Activated naive CD8-positive, alpha-beta T cell treated with anti-CD3 and anti-CD28 coated beads, Interleukin-2, amount 50 U/mL, for 24 hours (primary cell): ENCODE results near the gene RTL5.

ENCODE experiments used
- ATAC-seq: fragments of 150-1000 bp; cut with Tn5 transposase; one replicate; pipeline ENCODE4 v1.10.0; 2021
- DNase-seq: peaks from one replicate; pipeline ENCODE4 v3.0.0; 2021
- H3K27ac Mint-ChIP-seq: one replicate; pipeline ENCODE4 v1.8.0; 2021; ENCODE audit warnings: mild to moderate bottlenecking, mixed read lengths
- H3K27me3 Mint-ChIP-seq: one replicate; pipeline ENCODE4 v1.8.0; 2021; ENCODE audit warnings: mixed read lengths
- H3K36me3 Mint-ChIP-seq: one replicate; pipeline ENCODE4 v1.8.0; 2021; ENCODE audit warnings: low read depth, mixed read lengths
- H3K4me1 Mint-ChIP-seq: one replicate; pipeline ENCODE4 v1.8.0; 2021; ENCODE audit warnings: mixed read lengths
- H3K4me3 Mint-ChIP-seq: one replicate; pipeline ENCODE4 v1.8.0; 2021; ENCODE audit warnings: mild to moderate bottlenecking, moderate library complexity, mixed read lengths
- H3K9me3 Mint-ChIP-seq: one replicate; pipeline ENCODE4 v1.8.0; 2021; ENCODE audit warnings: mixed read lengths

RTL5 gene

DNA sequence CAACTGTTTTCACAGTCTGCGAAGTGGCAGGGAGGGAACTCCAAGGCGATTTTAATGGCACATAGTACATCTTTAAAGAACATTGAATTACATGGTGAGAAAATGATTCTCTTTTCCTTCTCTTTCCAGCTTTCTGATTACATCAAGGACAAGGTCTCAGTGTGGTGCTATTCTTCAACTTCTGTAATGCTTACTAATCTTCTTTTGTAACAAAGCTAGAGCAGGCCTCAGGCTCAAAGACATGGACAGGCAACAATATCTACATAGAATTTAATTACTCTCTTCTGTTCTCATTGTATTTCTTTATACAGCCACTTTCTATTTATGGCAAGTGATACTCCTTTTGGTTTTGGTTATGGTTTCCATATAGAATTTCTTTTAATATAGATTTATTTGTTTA is 48.4 kb downstream of the RTL5 start:
- no peak overlapping the region for H3K4me3 Mint-ChIP-seq
- H3K9me3 Mint-ChIP-seq, result no peaks in the 10 kb centered on the region
- H3K4me1 Mint-ChIP-seq, result peaks cover 2% of the 10 kb centered on the region
- H3K36me3 Mint-ChIP-seq, result no peaks in the 10 kb centered on the region
- ATAC-seq (no peak), DNase-seq (no peak)
- no peak overlapping the region for H3K27ac Mint-ChIP-seq
- H3K27me3 Mint-ChIP-seq, result peaks cover 6% of the 10 kb centered on the region

- H3K9me3 Mint-ChIP-seq, result no peaks in the 10 kb centered on the region
- peaks cover 3% of the 10 kb centered on the region for H3K4me1 Mint-ChIP-seq
- ATAC-seq (no peak), DNase-seq (no peak)
- no peaks in the 10 kb centered on the region for H3K36me3 Mint-ChIP-seq
- H3K27me3 Mint-ChIP-seq, result peaks cover 6% of the 10 kb centered on the region
- no peak overlapping the region for H3K4me3 Mint-ChIP-seq
- no peak overlapping the region for H3K27ac Mint-ChIP-seq
These were observed 50.0 kb downstream of the RTL5 start for GRCh38 chrX:72081605-72082320.

- no peak overlapping the region for H3K27ac Mint-ChIP-seq
- DNase-seq (no peak), ATAC-seq (no peak)
- peaks cover 6% of the 10 kb centered on the region for H3K27me3 Mint-ChIP-seq
- peaks cover 3% of the 10 kb centered on the region for H3K4me1 Mint-ChIP-seq
- H3K9me3 Mint-ChIP-seq, result no peaks in the 10 kb centered on the region
- no peak overlapping the region for H3K4me3 Mint-ChIP-seq
- H3K36me3 Mint-ChIP-seq, result no peaks in the 10 kb centered on the region
These were observed 50.9 kb downstream of the RTL5 start for GRCh38 chrX:72080800-72081199.

DNA sequence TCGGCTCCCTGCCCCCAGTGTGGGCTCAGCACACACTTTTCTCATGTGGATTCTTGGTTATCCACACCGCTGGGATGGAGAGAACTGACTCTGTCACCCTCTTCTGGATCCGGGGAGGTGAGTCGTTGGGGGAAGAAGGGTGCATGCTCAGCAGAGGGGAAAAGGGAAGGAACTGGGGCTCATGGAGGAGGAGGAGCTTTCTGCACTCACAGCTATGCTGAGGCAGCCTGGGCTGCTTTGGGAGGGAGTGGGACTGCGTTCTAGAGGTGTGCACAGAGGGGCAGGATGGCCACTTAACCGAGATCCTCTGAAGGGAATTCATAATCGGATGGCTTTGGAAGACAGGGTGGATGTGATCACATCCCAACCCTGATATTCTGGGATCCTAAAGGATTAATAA is 51.6 kb downstream of the RTL5 start:
- peaks cover 6% of the 10 kb centered on the region for H3K27me3 Mint-ChIP-seq
- no peaks in the 10 kb centered on the region for H3K9me3 Mint-ChIP-seq
- no peak overlapping the region for H3K27ac Mint-ChIP-seq
- no peak for DNase-seq
- ATAC-seq, result no peak
- H3K4me3 Mint-ChIP-seq, result no peak overlapping the region
- peaks cover 3% of the 10 kb centered on the region for H3K4me1 Mint-ChIP-seq
- H3K36me3 Mint-ChIP-seq, result no peaks in the 10 kb centered on the region

DNA sequence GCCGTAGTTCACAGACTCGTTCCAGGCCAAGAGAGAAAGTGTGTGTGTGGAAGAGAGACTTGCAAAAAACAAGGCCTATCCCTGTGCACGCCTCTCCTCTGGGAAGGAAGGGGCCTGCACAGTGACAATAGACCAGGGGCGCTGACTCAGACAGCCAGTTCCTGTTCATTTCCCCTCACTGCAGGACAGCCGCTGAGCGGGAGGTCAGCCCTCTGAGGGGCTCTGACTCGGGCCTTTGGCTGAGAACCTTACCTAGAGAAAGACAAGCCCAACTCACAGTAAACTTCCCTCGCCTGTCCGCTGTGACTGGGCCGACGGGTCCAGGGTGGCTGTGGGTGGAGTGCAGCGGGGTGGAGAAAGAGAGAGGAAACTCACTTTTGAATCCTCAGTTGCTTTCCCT is 52.1 kb downstream of the RTL5 start:
- no peak for DNase-seq
- ATAC-seq, result no peak
- H3K4me3 Mint-ChIP-seq, result no peak overlapping the region
- no peak overlapping the region for H3K27ac Mint-ChIP-seq
- H3K36me3 Mint-ChIP-seq, result no peaks in the 10 kb centered on the region
- H3K27me3 Mint-ChIP-seq, result peaks cover 6% of the 10 kb centered on the region
- no peaks in the 10 kb centered on the region for H3K9me3 Mint-ChIP-seq
- peaks cover 3% of the 10 kb centered on the region for H3K4me1 Mint-ChIP-seq

DNA sequence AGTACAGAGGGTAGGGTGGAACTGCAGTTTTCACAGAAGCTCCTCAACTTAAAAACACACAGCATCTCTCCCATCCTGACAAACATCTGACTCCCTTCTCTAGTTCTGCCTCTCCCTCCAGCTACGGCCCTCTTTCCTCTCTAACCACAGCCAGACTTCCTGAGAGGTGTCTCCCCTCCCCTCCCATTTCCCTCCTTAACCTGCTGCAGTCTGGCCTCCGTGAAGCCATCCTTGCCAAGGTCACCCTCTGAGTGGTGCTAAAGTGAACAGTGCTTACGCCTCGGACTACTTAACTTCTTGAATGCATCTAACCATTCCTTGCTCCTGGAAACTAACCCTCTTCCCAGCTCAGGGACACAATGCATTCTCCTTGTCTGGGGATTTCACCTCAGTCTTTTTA is 53.3 kb downstream of the RTL5 start:
- Mint-ChIP-seq H3K4me3 (no peak overlapping the region), H3K27me3 (peaks cover 6% of the 10 kb centered on the region), H3K27ac (no peak overlapping the region), H3K36me3 (no peaks in the 10 kb centered on the region), H3K9me3 (no peaks in the 10 kb centered on the region), H3K4me1 (peaks cover 3% of the 10 kb centered on the region)
- ATAC-seq (no peak), DNase-seq (no peak)
